Left forelimb (tissue), 1 donor: ENCODE measurements around the gene TTC13.

Source experiments
- DNase-seq: peaks from one replicate; pipeline ENCODE4 v3.0.0-alpha.2; 2018; ENCODE audit warnings: low spot score

TTC13 gene

DNA sequence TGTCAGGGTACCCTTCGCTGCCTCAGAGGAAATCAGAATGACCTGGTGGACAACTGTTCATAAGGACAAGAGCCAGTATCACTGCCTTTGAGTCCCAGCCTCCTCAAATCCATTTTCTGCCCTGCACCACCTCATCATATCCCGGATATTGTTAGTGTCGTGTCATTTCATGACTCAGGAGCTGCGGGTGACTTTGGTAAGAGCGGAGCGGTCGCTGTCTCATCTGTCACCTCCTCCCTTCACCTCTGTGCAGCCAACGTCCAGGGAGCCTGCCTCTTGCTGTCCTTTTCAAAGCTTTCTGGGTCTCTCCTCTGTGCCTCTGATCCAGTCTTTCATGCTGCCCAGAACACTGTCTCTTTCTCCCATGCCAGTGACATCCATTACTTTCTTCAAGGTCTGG is 103.3 kb downstream of the TTC13 start:
- DNase-seq, result no peak

DNA sequence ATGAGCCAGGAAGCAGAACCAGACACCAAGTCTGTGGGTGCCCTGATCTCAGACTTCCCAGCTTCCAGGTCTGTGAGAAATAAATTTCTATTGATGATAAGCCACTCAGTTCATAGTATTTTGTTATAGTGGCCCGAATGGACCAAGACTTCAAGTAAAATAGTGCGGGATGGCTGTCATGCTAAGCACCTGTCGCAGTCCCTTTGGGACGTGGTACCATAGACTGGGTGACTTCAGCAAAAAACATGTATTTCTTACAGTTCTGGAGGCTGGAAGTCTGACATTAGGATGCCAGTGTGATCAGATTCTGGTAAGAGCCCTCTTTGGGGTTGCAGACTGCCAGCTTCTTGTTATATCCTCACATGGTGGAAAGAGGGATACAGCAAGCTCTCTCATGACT is 107.7 kb downstream of the TTC13 start:
- no peak for DNase-seq

DNA sequence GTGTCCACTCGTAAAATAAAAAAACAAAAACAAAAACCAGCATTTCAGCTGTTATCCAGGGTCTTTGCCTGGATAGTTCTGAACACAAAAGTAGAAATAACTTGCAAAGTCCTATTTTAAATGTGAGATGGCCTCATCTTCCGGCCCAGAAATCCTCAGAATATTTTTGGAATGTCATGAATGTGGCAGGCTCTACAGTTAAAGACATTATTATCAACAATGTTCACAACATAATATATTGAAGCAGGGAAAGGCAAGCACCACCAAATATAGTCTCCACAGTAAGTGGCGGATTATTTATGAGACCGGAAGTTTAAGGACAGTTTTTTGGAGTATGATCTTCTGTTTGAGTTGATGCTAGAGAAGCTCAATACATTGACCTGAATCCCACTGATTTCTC is 109.2 kb downstream of the TTC13 start:
- DNase-seq, result no peak

DNA sequence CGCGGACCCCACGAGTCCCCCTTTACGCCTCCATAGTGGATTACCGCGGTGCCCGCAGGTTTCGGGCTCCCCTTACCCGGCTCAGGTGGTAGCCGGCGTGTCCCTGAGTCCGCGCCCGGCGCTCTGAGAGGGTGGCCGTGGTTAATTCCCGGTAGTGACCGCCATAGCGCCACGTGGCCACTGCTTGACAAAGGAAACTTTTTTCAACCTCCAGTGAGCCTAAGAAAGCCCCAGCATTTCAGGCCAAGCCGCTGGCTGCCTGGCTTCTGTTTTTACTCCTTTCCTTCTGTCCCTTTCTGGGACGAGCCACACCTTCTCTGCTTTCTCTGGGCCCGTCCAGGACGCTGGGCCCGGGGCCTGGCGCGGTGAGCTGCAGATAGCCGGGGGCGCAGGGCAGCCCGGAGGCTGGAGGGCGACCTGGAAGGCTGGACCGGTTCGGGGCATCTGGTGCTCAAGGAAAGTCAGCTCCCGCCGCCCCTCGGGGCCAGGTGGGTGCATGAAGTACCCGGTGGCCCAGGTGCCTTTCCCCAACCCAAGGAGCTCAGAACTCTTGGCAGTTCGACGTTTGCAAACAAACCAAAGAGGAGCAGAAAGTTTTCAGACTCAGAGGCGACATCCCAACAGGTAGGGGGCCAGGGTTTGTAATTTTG is 109.8 kb downstream of the TTC13 start:
- DNase-seq, result peak; percentile 72

DNA sequence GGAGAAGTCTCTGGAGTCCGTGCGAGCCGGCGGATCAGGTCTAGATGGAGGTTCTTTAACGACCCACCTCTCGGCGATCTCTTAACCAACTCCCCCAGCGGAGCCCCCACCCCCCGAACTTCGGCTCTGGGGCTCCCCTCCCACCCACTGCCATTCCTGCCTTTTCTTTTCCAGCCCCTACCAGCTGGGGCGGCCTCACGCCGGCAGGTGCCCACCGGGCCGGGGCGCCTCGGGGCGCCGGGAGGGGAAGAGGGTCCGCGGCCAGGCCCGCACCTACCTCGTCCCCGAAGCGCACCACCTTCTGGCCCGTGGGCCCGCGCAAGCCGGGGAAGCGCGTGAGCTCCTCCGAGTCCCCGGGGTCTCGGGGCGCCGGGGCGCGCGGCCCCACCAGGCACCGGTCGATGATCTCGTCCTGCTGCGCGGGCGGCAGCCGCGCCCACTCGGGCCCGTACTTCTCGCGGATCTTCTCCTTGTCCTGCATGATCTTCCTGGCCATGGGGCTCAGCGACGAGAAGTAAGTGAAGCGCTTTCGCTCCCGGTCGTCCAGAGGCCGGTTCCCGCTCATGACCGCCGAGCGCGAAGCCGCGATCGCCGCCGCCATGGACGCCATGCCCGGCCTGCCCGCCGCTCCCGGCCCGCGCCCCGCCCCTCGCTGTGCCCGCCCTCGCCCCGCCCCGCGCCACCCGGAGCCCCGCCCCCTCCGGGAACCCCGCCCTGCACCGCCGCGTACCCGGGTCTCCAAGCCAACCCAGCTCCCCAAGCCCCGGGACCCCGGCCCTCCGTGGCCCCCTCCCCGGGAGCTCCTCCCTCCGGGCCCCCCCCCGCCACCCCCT is 110.5 kb downstream of the TTC13 start, which contains the start of gene C1orf198:
Gene C1orf198, minus strand, starts transcription at position 619 of the 833 bp plus-strand sequence. Its CDS starts 9 bp downstream, at position 610.
- DNase-seq, result peak; percentile 90

DNA sequence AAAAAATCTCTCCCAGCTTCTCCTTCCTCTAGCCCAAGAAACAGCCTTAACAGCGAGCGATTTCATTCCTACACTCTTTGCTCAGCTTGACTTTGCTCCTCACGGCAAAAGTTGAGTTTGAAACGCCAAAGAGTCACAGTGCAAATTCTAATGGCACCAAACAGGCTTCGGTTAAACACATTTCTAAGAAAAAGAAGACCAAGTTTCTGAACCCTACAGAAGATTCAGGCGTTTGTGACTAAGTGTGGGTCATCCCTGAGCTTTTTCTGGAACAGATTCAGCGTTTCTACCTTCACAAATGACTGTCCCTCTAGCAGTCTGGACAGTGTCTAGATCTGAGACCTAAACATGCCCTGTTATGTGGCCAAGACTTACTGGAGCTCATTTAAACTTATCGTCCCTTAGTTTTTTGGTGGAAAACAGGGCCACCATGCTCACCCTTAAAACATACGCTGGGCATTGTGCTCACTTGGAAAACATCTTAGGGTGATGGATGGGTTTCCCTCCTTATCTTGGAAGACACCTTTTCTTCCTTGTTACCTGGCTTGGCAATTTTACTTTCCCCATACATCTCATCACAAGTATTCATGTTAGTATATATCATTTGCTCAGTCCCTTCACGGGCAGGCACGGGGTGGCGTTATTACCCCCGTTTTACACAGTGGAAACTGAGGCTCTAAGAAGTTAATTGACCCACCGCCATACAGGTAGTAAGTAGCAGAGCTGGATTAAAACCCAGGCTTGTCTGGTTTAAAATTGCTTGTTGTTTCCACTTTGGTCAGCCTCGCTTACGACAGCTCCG is 111.4 kb downstream of the TTC13 start:
- no peak for DNase-seq

DNA sequence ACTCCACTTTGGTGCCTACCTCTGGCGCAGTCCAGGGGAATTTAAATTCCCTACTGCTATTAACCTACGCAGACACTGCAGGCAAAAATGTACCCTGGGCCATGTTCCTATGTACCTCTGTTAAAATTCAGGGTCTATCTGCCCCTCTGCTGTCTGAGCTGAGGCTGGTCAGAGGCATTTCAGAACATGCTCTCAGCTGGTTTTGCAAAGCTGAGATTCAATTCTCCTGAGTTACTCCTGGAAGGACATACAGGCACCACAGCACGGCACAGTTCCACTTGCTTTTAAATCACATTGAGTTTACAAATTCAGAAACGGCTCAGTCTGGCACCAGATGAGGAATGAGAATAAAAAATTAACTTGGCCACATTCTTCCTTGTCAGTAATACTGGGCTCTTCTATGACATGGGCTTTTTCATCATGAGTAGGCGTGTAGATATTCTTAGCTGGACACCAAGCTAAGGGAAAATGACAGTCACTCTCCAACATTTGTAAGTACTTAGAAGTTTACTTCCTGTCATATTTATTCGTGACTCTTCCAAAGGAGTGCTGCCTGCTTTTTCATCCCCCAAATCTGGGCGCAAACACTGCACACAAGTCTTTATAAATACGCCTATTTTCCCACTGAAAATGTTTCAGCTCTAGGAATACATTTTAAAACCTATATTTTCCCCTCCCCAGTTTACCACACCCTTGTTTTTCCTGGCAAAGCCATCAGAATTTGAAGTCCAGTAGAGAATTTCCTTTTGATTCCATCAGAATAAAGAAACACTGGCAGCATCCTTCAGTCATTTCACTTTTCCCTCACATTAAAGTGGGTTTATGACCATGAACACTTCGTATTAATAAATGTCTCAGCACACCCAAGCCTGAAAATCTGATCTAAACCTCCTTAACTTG is 112.2 kb downstream of the TTC13 start:
- no peak for DNase-seq

DNA sequence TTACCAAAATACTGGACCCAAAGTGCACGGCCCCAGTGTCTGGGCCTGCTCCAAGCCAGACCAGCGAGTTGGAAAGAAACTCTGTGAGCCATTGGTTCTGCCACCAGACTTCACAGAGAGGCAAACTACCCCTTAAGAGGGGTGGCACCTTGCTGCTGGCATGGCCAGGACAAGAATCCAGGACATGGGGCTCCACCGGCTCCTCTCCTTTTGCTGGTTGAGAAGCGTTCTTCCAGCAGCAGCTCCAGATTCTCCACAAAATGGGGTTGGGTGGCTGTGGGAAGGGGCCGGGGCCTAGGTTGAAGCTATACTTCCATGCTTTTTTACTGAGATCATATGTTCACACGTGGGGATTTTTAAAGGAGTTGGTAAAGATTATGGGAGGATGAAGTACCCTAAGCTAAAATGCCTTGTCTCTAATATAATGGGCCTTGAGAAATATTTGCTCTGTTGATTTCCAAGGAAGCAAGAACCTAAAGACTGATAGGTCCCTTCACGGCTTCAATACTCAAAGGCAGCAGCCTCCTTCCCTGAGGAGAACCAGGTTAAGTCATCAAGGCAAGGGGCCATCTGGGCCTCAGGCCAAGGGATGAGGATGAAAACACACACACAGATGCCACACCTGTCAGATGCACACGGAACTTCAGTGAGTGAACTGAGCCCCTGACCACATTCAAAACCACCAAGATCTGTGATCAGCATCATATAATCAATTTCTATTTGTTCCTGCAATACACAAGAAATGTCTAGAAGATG is 113.4 kb downstream of the TTC13 start:
- no peak for DNase-seq

DNA sequence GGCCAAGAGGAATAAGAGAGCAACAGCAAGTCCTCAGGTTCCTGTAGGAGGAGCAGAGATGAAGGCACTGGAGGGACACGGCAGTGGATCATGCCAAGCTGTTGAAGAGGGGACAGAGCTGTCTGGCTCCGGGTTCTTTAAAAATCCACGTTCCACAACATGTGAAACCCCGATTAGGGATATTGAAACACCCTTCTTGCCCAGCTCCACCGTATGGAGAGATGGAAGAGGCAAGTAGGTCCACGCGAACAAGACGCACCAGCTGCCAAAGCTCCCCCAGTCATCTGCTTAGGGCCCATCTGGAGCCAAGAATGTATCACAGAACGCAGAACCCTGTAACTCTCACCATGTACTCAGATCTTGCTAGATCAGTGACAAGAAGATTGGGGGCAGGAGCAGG is 114.2 kb downstream of the TTC13 start:
- no peak for DNase-seq

DNA sequence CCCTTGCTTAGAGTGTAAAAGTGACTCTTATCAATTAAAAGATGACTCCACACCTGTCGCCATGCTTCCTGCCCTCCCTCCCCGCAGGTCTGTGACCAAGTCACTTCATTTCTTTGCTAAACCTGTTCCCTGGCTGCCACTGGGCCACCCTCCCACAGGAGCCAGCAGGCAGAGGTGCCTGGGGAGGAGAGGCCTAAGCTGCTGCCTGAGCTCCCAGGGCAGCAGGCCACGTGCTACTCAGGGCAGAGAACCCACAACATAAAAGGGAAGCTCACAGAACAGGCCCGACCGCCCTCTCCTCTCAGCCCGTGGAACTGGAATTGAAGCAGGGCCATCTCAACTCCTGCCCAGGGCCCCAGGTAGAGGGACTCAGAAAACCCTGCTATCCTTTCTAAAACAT is 115.2 kb downstream of the TTC13 start:
- no peak for DNase-seq

DNA sequence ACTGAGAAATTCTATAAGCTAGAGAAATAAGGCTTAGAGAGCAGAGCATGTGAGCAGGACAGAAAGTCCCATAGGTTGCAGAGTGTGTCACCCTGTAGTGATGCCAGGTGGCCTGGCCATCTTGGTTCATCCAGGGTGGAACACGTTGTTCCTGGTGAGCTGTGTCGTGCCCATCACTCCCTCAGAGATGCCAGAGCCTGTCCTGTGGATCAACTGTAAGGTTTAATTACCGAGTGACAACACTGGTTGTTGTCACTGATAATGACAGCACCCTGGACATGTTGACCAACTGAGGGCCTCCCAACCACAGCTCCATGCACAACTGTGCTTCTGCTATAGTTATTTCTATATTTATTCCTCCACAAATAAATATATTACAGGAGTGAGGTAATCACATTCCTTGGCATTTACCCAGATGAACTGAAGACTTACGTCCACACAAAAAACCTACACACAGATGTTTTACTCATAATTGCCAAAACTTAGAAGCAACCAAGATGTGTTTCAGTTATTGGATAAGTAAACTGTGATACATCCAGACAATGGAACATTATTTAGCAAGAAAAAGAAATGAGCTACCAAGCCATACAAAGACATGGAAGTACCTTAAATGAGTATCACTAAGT is 116.6 kb downstream of the TTC13 start:
- DNase-seq, result no peak

DNA sequence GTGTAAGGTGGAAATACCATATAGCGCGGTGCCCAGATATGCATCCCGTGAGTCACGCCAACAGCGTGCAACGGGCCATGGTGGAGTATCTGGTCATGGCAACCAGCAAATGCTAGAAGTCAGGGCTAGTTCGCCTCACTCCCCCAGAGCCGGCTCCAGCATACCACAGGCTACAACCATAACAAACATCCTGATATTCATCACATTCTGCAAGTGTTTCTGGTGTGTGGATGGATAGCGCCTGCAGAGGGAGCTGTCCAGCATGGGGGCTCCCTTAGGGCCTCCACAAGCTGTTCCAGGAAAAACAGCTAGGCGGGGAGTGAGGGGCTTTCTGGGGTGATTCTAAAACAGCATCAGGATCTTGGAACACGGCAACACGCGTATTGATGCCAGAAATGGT is 117.2 kb downstream of the TTC13 start:
- DNase-seq, result no peak

DNA sequence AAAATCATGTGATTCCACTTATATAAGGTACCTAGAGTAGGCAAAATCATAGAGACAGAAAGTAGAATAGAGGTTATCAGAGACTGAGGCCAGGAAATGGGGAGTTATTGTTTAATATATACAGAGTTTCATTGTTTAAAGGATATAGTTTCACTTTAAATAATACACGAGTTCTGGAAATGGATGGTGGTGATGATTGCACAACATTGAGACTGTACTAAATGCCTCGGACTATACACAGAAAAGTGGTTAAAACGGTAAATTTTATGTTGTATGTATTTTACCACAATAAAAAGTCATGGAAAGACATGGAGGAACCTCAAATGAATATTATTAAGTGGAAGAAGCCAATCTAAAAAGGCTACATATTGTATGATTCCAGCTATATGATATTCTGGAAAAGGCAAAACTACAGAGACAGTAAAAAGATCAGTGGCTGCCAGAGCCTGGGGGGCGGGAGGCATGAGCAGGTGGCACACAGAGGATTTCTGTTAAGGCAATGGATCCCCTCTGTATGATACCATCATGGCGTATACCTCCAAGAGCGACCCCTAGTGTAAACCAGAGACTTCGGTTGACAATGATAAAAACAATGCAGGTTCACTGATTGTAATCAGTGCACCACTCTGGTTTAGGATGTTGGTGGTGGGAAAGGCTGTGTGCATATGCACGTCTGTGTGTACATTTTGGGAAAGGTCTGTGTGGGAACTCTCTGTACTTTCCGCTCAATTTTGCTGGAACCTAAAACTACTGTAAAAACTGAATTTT is 117.9 kb downstream of the TTC13 start:
- DNase-seq, result no peak

DNA sequence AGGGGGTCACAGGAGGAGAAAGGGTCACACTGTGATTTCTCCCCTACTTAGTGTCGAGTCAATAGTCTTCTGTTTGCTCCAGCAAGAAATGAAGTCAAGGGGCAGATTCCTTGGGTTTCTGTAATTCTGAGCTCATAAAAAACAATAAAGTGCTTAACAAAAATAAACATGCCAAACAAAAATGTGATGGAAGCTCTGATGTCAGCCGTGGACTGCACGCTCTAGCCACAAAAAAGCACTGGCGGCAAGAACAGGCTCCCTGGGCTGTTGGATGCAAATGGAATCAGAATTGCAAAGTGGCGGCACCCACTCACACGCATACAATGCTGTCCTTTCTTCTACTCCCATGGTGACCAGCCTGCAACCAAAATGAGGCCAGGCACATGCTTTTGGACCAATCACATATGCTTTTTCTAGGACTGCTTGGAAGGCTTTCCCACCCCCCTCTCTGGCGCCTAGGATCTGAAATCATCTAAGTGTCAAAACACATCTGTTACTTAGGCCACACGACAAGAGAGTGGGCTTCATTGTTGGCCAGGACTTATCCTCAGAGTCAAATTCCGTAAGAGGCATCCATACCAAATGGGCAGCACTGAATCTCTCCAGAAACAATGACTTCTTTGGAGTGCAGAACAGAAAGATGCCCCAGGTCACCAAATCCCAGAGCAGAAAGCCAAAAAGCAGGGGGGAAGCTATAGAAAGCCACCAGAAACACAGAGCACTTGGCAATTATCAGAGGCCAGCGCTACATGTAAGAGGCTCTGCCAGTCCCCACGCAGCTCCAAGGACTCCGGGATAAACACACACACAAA is 119.5 kb downstream of the TTC13 start:
- DNase-seq, result no peak

DNA sequence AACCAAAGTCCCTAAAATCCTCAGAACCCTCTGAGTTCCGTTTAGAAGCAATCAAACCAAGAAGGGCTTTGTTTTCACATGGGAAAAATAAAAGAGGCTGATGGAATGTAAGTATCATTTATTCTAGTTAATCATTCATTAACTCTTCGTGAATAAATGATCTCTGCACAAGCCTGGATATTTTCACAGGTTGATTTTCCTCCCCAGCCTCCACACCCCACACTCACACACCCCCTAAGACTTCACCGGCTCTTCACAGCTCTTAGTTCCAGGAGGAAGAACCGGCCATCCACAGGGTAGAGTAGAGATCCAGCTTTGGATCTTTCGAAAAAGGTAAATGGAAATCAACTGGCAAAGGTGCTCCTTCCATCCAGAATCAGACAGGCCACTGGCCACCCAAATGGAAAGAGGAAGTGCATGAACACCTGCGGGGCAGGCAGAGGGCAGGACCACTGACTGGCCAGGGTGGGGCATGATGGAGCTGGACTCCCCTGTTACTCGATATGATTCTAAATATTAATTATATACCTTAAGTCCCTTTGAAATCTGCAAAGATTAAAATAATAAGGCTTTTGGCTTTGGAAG is 120.3 kb downstream of the TTC13 start:
- no peak for DNase-seq

DNA sequence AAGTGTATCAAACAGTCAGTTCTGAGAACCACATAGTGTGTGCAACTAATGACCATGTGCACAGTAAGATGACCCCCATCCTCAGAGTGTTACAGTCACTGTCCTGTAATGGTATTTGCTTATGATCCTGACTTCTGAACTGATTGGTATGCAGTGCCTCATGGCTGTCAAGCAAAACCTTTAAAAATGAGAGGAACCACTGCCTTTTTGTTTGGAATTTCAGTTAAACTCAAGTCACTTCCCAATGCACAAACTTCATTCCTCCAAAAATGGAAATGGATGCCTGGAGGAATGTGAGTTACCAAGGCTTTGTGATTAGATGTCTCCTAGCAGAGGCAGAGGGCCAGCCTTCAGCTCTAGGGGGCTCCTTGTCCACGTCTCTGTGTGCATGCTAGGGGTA is 120.8 kb downstream of the TTC13 start:
- no peak for DNase-seq

DNA sequence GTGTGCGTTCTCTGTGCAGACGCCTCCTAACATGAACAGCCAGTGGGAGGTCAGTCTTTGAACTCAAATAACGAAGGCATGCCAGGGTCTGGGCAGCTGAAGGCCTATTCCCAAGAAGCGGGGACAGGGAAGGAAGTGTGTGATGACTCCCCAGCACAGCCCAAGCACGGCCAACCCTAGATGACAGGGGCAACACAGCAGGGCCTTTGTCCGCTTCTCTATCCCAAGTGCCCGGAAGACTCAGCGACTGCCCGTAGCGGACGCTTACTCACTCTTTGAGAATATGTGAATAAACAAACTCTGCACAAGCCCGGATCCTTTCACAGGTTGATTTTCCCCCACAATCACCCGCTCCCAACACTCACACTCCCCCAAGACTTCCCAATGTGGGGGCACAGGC is 121.6 kb downstream of the TTC13 start:
- DNase-seq, result no peak
